Measurements from ENCODE around the gene SPIRE2. TPM values are rescaled to one million over a fixed set of nuclear protein-coding genes. Genes with fewer than 3 reads are reported as not detected.
"Not testable (repeated sequence)": the region's sequence is repeated elsewhere in the genome, so short reads cannot be mapped to it uniquely, and the experiment has no call there.

SPIRE2 gene, protein sequence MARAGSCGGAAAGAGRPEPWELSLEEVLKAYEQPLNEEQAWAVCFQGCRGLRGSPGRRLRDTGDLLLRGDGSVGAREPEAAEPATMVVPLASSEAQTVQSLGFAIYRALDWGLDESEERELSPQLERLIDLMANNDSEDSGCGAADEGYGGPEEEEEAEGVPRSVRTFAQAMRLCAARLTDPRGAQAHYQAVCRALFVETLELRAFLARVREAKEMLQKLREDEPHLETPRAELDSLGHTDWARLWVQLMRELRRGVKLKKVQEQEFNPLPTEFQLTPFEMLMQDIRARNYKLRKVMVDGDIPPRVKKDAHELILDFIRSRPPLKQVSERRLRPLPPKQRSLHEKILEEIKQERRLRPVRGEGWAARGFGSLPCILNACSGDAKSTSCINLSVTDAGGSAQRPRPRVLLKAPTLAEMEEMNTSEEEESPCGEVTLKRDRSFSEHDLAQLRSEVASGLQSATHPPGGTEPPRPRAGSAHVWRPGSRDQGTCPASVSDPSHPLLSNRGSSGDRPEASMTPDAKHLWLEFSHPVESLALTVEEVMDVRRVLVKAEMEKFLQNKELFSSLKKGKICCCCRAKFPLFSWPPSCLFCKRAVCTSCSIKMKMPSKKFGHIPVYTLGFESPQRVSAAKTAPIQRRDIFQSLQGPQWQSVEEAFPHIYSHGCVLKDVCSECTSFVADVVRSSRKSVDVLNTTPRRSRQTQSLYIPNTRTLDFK
- total RNA-seq = 14.7 TPM

DNA sequence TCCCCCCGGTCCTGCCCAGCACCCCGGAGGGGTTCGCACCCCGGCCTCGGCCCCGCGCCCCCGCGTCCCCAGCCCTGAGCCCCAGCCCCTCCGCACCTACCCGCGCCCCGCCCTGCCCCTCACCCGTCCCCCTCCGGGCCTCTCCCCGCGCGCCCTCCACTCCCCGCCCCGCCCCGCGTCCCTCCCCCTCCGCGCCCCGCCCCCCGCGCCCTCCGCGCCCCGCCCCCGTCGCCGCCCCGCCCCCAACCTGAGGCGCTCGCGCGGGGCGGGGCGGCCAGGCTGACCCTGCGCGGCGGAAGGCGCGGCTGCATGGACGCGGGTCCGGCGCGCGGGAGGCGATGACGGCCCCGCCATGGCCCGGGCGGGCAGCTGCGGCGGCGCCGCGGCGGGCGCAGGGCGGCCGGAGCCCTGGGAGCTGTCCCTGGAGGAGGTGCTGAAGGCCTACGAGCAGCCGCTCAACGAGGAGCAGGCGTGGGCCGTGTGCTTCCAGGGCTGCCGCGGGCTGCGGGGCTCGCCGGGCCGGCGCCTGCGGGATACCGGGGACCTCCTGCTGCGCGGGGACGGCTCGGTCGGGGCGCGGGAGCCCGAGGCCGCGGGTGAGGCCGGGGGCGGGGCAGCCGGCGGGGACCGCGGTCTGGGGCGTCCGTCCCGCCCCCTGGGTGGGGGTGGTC lies at the start of gene SPIRE2:
Gene SPIRE2, plus strand, starts transcription at position 277 of the 671 bp plus-strand sequence. Its CDS starts 76 bp downstream, at position 353.
- peak; percentile 74 to 81 for DNase-seq (ENCODE audit: low spot score in 2 of 2)
- no peak for FAIRE-seq

DNA sequence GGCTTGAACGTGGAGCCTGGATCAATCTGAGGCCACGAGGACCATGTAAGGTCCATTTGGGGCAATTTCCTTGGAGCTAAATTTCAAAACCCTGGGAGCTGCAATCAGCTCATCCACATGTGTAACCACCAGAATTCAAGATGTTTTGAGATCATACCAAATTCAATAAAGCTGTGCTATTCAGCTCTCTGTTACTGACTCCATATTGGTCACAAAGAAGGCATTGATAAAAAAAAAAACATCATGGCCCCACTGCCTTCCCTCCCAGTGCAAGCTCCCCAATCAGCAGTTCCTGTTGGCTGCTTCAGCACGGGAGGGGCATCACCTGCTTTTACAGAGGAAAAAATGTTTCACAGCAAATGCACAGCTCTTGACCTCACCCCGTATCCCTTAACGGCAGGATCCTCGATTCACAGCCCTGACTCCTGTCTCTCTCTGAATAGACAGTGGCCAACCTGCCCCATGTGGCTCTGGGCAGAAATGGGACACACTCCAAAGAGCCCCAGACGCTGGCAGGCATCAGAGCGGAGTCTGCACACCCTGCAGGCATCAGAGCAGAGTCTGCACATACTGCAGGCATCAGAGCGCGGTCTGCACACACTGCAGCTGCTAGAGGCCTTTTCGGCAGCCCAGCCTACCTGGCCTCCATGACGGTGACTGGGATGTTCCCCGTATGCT lies 48.9 kb upstream of the SPIRE2 start:
- no peak for FAIRE-seq
- no peak for DNase-seq (ENCODE audit: low spot score in 2 of 2)

DNA sequence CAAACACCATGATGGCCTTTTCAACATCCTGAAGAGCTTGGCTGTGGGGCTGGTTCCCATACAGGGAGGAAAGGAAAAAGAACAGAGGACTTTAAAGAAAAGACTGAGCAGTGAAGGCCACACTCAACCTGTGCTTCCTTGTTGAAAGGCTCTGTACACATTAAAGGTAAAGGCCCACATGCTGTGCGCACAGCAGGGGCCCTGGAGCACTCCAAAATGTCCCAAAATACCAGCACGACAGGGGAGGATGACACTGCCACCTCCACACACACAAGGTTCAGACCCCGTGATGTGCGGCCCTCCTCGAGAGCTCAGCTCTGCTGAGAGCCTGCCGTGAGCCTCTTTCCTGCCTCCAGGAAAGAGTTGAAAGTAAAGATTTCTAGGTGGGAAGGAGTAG lies 48.4 kb upstream of the SPIRE2 start:
- DNase-seq (ENCODE audit: low spot score in 2 of 2) (no peak), FAIRE-seq (no peak)

DNA sequence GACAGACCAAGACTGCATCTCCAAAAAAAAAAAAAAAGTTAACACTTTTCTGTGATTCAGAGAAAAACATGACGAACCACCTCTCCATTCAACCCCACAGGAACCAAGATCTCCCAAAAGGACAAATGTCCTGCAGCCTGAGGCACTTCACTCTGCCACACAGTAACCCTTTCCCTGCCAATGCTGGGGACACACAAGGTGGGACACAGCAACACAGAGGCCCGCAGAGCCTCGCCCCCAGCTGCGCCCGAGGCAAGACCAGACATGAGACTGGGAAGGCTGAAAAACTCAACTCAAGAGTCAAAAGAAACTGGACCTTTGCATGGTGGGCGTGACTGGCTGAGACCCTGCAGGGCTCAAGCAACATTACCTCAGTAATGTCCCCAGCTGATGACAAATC lies 45.8 kb upstream of the SPIRE2 start:
- DNase-seq (ENCODE audit: low spot score in 2 of 2) = no peak
- FAIRE-seq = no peak

DNA sequence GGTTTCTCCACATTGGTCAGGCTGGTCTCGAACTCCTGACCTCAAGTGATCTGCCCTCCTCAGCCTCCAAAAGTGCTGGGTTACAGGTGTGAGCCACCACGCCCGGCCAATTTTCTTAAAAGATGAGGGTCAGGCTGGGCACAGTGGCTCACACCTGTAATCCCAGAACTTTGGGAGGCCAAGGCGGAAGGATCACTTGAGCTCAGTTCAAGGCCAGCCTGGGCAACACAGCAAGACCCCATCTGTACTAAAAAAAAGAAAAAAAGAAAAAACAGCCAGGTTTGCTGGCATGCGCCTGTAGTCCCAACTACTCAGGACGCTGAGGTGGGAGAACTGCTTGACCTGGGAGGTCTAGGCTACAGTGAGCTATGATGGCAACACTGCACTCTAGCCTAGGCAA lies 44.3 kb upstream of the SPIRE2 start:
- FAIRE-seq; DNase-seq (ENCODE audit: low spot score in 2 of 2): not testable (repeated sequence)

DNA sequence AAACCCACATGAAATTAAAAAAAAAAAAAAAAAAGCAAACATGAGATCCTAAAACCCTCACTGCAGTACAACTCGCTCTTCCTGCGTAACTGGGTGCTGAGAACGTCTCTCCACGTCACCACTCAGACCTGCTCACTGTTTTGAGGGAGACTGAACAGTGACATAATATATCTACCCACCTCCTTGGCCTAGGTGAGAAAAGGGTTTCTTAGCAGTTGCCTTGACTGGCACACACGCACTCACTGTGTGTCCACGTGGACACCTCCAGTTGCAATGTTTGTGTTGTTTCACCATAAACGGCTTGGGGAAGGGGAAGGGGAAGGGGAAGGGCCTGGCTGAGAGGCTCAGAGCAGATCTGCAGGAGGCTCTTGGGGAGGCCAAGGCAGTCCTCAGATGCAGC lies 43.9 kb upstream of the SPIRE2 start:
- DNase-seq (ENCODE audit: low spot score in 2 of 2) = no peak
- no peak for FAIRE-seq

DNA sequence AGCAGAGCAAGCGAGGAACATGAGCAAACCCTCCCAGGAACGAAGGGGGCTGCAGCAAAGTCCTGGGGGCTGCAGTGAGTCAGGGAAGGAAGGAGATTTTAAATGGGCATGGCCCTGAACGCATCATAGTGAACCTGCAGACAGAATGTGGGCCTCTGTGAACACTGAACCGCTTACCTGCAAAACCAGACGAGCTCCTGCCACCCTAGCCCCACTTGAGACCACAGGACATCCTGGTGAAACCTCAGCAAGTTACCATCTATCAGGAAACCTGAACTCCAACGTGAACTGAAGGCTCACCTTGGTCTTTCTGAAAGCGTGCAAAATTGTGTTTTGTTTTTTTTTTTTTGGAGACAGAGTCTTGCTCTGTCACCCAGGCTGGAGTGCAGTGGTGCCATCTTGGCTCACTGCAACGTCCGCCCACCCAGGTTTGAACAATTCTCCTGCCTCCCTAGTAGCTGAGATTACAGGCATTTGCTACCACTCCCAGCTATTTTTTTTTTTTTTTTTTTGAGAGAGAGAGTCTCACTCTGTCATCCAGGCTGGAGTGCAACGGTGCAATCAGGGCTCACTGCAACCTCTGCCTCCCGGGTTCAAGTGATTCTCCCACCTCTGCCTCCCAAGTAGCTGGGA lies 42.6 kb upstream of the SPIRE2 start:
- FAIRE-seq (no peak), DNase-seq (ENCODE audit: low spot score in 2 of 2) (no peak)

DNA sequence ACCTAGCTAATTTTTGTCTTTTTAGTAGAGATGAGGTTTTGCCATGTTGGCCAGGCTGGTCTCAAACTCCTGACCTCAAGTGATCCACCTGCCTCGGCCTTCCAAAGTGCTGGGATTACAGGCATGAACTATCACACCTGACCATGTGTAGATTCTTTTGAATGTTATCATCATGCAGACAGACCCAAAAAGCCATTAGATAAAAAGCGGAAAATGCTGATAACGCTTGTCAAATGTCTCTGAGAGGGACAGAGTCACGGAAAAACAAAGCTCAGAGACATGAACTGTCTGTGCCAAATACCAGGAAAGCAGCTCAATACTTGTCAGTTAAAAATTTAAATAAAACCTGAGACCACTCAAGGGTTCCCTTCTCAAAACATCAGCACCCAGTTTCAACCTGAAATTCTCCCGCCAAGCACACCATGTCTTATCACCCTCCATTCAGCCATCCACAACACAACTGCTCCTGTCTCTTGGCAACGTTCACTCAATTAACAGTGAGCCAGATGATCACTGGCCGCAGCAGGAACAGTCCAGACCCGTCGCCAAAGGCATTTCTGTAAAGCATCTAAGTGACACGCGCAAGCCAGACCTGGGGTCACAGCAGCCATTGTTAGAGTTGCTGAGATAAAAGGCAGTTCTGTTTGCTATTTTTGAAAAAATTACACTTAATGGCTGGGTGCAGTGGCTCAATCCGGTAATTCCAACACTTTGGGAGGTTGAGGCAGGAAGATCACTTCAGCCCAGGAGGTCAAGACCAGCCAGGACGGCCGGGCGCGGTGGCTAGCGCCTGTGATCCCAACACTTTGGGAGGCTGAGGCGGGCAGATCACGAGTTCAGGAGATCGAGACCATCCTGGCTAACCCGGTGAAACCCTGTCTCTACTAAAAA lies 41.6 kb upstream of the SPIRE2 start:
- DNase-seq (ENCODE audit: low spot score in 2 of 2) = no peak

DNA sequence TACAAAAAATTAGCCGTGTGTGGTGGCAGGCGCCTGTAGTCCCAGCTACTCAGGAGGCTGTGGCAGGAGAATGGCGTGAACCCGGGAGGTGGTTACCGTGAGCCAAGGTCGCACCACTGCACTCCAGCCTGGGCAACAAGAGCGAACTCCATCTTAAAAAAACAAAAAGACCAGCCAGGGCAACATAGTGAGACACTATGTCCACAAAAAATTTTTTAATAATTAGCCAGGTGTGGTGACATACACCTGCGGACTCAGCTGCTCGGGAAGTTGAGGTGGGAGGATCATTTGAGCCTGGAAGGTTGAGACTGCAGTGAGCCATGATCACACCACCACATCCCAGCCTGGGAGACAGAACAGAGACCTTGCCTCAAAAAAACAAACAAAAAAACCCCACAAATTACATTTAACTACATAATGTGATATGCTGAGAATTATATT lies 40.9 kb upstream of the SPIRE2 start:
- FAIRE-seq (no peak), DNase-seq (ENCODE audit: low spot score in 2 of 2) (no peak)

More for the DNA sequence above, 41.6 kb upstream of the SPIRE2 start:
- no peak for FAIRE-seq

DNA sequence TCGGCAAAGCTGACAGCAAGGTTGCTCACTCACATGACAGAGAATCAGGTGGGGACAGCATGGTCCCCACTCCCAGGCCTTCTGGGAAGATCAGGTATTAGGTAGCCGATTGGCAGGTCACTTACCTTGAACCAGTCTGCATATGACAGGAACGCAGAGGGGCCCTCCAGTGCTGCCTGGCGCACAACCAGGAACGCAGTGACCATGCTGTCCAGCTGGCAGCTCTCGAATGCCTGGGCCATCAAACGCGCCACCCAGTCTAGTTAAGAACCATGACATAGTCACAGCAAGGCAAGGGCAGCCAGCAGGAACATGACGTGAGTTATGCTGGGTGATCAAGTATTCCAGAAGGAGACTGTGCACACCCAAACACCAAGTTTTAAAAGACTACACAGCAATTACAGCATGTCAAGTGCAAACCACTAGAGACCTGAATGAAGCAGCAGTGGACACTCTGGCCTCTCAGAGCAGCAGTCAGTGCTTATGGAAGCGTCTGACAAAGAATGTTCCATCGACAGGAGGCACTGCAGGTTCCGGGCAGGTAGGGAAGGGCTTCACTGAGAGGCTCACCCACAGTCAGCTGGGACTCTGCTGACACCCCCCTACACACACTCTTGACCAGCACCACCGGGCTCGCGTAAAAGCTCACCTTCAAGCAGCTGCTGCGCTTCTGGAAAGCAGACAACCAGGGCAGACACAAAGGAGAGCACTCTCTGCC lies 36.8 kb upstream of the SPIRE2 start:
- no peak for DNase-seq (ENCODE audit: low spot score in 2 of 2)
- no peak for FAIRE-seq

DNA sequence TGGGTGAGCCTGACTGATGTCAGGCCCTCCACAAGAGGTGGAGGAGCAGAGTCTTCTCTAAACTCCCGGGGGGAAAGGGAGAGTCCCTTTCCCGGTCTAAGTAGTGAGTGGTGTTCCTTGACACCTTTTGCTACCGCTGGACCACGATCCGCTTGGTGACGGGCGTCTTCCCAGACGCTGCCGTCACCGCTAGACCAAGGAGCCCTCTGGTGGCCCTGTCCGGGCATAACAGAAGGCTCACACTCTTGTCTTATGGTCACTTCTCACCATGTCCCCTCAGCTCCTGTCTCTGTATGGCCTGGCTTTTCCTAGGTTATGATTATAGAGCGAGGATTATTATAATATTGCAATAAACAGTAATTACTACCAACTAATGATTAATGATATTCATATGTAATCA lies 35.2 kb upstream of the SPIRE2 start:
- FAIRE-seq; DNase-seq (ENCODE audit: low spot score in 2 of 2): not testable (repeated sequence)

DNA sequence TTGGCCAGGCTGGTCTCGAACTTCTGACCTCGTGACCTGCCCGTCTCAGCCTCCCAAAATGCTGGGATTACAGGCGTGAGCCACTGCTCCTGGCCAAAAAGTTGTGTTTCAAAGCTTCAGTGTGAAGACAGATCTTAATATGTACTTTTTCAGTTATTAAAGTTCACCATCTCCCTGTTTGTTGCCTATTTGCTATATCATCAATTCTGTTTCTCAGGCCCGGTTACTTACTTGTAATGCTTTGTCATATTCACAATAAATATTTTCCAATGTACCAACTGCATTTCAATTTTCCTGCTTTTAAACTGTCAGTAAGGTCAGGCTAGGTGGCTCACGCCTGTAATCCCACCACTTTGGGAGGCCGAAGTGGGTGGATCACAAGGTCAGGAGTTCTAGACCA lies 34.3 kb upstream of the SPIRE2 start:
- DNase-seq (ENCODE audit: low spot score in 2 of 2) = no peak
- no peak for FAIRE-seq

DNA sequence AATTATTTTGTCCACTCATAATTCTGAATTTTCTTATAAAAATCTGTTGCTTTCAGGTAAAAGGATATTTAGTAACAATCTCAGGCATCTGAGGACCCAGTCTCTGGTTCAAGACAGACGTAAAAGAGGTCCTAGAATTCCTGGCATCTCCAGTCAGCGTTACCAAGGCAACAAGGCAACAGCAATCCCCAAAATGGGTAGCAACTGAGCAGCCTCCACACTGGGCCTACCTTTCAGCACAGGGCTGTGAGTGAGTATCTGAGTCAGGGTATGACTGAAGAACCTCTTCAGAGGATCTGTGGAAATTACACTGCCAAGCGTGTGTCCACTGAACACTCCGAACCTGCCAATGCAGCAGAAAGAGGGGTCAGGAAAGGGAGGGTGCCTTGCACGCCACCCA lies 32.6 kb upstream of the SPIRE2 start:
- FAIRE-seq = no peak
- peak in 1 of 2 donors; percentile 36 for DNase-seq (ENCODE audit: low spot score in 2 of 2)

DNA sequence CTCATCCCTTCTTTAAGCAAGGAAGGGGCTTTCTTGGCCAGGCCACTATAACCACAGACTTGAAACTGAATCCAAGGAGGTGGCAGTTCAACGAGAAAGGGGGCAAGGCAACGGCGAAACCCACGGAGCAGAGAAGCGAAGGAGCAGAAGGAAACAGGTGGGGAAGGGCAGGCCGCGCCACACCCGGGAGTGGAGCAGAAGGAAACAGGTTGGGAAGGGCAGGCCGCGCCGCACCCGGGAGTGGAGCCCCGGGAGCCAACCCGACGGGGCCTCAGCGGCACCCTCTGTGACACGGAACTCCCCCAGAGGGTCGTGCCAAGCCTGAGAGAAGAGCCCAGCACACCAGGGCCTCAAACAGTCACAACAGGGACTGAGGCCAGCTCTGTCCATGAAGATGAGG lies 32.2 kb upstream of the SPIRE2 start:
- FAIRE-seq = no peak
- no peak for DNase-seq (ENCODE audit: low spot score in 2 of 2)

DNA sequence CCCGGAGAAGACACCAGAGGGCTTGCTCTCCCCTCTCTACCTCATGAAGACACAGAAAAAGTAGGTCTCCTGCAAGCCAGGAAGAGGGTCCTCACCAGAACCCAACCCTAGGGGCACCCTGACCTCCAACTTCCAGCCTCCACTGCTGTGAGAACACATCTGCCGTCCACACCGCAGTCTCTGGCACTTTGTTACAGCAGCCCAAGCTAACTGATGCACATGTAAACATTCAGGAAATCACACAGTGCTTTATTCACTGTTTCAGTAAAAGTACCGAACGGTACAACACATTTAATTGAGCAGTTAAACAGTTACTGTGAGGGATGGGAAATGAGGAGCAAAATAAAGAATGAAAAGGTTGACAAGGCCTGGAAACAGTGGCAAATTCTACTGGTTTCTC lies 30.1 kb upstream of the SPIRE2 start:
- FAIRE-seq = no peak
- DNase-seq (ENCODE audit: low spot score in 2 of 2) = no peak

DNA sequence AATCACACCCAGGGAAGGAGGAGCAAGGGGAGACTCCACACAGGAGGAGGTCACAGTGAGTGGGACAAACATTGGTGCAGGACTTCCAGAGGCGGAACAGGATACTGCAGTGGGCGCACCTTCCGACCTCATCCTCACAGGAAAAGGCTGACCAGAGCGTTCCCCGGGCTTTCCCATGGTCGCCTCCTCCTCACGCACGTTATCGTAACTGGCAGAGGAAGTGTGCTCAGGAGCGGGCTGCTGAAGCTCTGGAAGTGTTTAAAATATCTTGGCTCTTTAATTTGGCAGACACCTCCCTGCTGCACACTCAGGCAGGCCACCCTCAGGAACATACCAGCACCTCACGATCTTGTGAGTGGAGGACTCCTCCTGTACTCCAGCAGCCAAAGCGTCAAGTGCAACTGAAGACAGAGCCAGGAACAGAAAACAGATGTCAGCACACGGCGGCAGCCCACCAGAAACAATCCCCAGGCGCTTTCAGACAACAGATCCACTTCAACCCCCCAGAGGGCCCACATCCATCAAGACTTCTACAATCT lies 29.4 kb upstream of the SPIRE2 start:
- DNase-seq (ENCODE audit: low spot score in 2 of 2) = no peak
- no peak for FAIRE-seq

DNA sequence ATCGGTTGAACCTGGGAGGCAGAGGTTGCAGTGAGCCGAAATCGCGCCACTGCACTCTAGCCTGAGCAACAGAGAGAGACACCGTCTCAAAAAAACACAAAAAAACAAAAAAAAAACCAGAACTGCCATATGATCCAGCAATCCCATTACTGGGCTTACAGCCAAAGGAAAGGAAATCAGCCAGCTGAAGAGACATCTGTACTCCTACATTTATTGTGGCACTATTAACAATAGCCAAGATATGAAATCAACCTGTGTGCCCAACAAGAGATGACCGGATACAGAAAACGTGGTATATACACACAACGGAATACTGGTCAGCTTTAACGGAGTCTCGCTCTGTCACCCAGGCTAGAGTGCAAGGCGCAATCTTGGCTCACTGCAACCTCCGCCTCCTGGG lies 26.5 kb upstream of the SPIRE2 start:
- no peak for DNase-seq (ENCODE audit: low spot score in 2 of 2)
- no peak for FAIRE-seq

All from frontal cortex (tissue), 4 donors.